Measurements from ENCODE around the gene RIMKLA. TPM values are rescaled to one million over a fixed set of nuclear protein-coding genes. Genes with fewer than 3 reads are reported as not detected.

The RIMKLA gene
- total and polyA plus RNA-seq, 2 of the 13 experiments (the other 11 are each of a cell fraction or from before 2014, with no cell fraction given), result 2.5 to 3.8 TPM

- no peak for TF ChIP-seq HMGA1 (CRISPR knock-in tag; conservative IDR thresholded peaks at IDR 0.05)
- TF ChIP-seq ATF7-NPFF (CRISPR knock-in tag; IDR thresholded peaks at IDR 0.05; ENCODE audit: low read depth), result no peak
- TF ChIP-seq RORA (CRISPR knock-in tag; IDR thresholded peaks at IDR 0.05), result no peak
- peak; percentile 32; the same call in 1 of the 2 replicates for TF ChIP-seq ZNF510 (CRISPR knock-in tag; IDR thresholded peaks at IDR 0.05; ENCODE audit: low read depth)
- no peak for TF ChIP-seq CENPT (CRISPR knock-in tag; IDR thresholded peaks at IDR 0.05; ENCODE audit: low read depth)
- TF ChIP-seq ZSCAN21 (CRISPR knock-in tag; IDR thresholded peaks at IDR 0.05; ENCODE audit: borderline replicate concordance), result no peak
- peak; percentile 59; the same call in 1 of the 2 replicates for TF ChIP-seq TBX3 (IDR thresholded peaks at IDR 0.05; ENCODE audit: borderline replicate concordance)
- TF ChIP-seq SMARCC2 (IDR thresholded peaks at IDR 0.05), result no peak
- TF ChIP-seq ZNF75D (CRISPR knock-in tag; IDR thresholded peaks at IDR 0.05; ENCODE audit: borderline replicate concordance), result no peak
- no peak for TF ChIP-seq ZNF318 (CRISPR knock-in tag; IDR thresholded peaks at IDR 0.05)
- TF ChIP-seq CEBPG (CRISPR knock-in tag; IDR thresholded peaks at IDR 0.05), result peak; percentile 31; the same call in 1 of the 2 replicates
Observed at GRCh38 chr1:42335809-42336518, 44.6 kb upstream of the RIMKLA start (continued).

Measured in HepG2 (cell line).